ENCODE measurements around the gene MARCHF10. TPM values are rescaled to one million over a fixed set of nuclear protein-coding genes. Genes with fewer than 3 reads are reported as not detected.

MARCHF10 gene
- total and polyA plus RNA-seq, 2 of the 13 experiments (the other 11 are each of a cell fraction or from before 2014, with no cell fraction given) = not detected

- intact Hi-C loops (cut with micrococcal nuclease; ENCODE audit: unreplicated experiment) (no loop called here), in situ Hi-C loops (cut with HindIII; ENCODE audit: extremely low pct_ligation_motif_present, low pct_unique_long_range_greater_than_20kb) (no loop called here)
- no peak overlapping the region for H3K27ac ChIP-seq (ENCODE audit: extremely low read length, insufficient read depth, low read length)
- FAIRE-seq (no peak), ATAC-seq (no peak; the same call in 2 of the 3 replicates), DNase-seq (ENCODE audit: low spot score) (no peak)
- no TSS peak for BruUV-seq (replicated peaks)
- no peaks in the 10 kb centered on the region for H4K20me1 ChIP-seq (ENCODE audit: insufficient read depth, low read length)
- no peak overlapping the region for H3K9ac ChIP-seq (ENCODE audit: insufficient read depth, low read depth, low read length)
- peaks cover 11 to 76% of the 10 kb centered on the region in 2 experiments; a peak in 4 of 5 replicates for H3K27me3 ChIP-seq (ENCODE audit: control insufficient read depth in 1 of 2, insufficient read depth in 2 of 2, low read length in 2 of 2)
- 26% methylated on average over 15 of the region's 15 CpGs for WGBS (ENCODE audit: low lambda C conversion rate)
- ChIA-PET CTCF (ENCODE audit: low intra/inter-chr PET ratio, low total read pairs) (no interaction called here), POLR2A (no interaction called here)
- no peak overlapping the region for H3K4me2 ChIP-seq (ENCODE audit: low read depth, low read length)
- H3K36me3 ChIP-seq (replicated peaks in 1 of 2; ENCODE audit: control insufficient read depth in 1 of 2, insufficient read depth in 2 of 2, low read length in 2 of 2) = no peaks in the 10 kb centered on the region
- H2AFZ ChIP-seq (ENCODE audit: low read length) = no peak overlapping the region
- no peak overlapping the region for H3K4me3 ChIP-seq (replicated peaks in 1 of 3; ENCODE audit: insufficient read depth in 1 of 3, low read depth in 2 of 3, low read length in 3 of 3)
- no peaks in the 10 kb centered on the region for H3K9me3 ChIP-seq (ENCODE audit: low read length)
- H3K4me1 ChIP-seq (ENCODE audit: insufficient read depth, low read length) = no peaks in the 10 kb centered on the region
- no peaks in the 10 kb centered on the region for H3K79me2 ChIP-seq (ENCODE audit: insufficient read depth, low read length)
- TF ChIP-seq ZSCAN5A (CRISPR knock-in tag; IDR thresholded peaks at IDR 0.05; ENCODE audit: borderline replicate concordance) (no peak), ZEB1 (IDR thresholded peaks at IDR 0.05; ENCODE audit: insufficient replicate concordance, low read depth) (no peak), ZNF768 (CRISPR knock-in tag; IDR thresholded peaks at IDR 0.05) (no peak), ZSCAN22 (CRISPR knock-in tag; IDR thresholded peaks at IDR 0.05) (no peak), EZH2 (conservative IDR thresholded peaks at IDR 0.05; ENCODE audit: low read depth, low read length) (no peak), THYN1 (CRISPR knock-in tag; IDR thresholded peaks at IDR 0.05; ENCODE audit: borderline replicate concordance, low read depth) (no peak), ZNF615 (CRISPR knock-in tag; IDR thresholded peaks at IDR 0.05; ENCODE audit: borderline replicate concordance) (no peak), CTCF (CRISPR knock-in tag; IDR thresholded peaks at IDR 0.05) (no peak), ZNF512B (CRISPR knock-in tag; IDR thresholded peaks at IDR 0.05; ENCODE audit: borderline replicate concordance) (no peak), NFYC (CRISPR knock-in tag; IDR thresholded peaks at IDR 0.05) (no peak), BORCS8-MEF2B (CRISPR knock-in tag; IDR thresholded peaks at IDR 0.05) (no peak), ZNF224 (CRISPR knock-in tag; IDR thresholded peaks at IDR 0.05) (no peak), HDAC6 (IDR thresholded peaks at IDR 0.05; ENCODE audit: low read depth, low read length) (no peak)
- TF ChIP-seq, protein P1, sequence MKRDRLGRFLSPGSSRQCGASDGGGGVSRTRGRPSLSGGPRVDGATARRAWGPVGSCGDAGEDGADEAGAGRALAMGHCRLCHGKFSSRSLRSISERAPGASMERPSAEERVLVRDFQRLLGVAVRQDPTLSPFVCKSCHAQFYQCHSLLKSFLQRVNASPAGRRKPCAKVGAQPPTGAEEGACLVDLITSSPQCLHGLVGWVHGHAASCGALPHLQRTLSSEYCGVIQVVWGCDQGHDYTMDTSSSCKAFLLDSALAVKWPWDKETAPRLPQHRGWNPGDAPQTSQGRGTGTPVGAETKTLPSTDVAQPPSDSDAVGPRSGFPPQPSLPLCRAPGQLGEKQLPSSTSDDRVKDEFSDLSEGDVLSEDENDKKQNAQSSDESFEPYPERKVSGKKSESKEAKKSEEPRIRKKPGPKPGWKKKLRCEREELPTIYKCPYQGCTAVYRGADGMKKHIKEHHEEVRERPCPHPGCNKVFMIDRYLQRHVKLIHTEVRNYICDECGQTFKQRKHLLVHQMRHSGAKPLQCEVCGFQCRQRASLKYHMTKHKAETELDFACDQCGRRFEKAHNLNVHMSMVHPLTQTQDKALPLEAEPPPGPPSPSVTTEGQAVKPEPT (CRISPR knock-in tag; IDR thresholded peaks at IDR 0.05; ENCODE audit: low read depth) = no peak
- TF ChIP-seq, protein P2, sequence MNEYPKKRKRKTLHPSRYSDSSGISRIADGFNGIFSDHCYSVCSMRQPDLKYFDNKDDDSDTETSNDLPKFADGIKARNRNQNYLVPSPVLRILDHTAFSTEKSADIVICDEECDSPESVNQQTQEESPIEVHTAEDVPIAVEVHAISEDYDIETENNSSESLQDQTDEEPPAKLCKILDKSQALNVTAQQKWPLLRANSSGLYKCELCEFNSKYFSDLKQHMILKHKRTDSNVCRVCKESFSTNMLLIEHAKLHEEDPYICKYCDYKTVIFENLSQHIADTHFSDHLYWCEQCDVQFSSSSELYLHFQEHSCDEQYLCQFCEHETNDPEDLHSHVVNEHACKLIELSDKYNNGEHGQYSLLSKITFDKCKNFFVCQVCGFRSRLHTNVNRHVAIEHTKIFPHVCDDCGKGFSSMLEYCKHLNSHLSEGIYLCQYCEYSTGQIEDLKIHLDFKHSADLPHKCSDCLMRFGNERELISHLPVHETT (CRISPR knock-in tag; conservative IDR thresholded peaks at IDR 0.05) = no peak
Observed at GRCh38 chr17:62750631-62751051, 57.5 kb downstream of the MARCHF10 start.
